ENCODE measurements around the gene TEX22.

DNA sequence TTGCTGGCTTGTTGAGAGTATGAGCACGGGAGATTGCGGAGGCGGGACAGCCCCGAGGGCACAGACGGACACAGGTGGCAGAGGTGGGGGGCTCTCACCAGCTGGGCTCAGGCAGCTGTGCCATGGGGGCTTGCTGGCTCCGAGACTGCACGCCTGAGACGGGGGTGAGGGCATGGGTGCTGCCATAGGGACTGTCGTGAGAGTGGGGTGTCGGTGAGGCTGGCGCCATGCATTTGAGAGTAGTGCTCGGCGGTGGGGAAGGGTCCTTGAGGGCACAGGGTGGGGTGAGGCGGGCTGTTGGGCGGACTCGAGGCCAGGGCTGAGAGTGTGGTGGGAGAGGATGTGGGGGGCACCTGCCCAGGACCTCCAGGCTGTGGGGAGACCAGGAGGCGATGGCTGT, 40.7 kb upstream of the TEX22 start:
- TF ChIP-seq, protein P1, sequence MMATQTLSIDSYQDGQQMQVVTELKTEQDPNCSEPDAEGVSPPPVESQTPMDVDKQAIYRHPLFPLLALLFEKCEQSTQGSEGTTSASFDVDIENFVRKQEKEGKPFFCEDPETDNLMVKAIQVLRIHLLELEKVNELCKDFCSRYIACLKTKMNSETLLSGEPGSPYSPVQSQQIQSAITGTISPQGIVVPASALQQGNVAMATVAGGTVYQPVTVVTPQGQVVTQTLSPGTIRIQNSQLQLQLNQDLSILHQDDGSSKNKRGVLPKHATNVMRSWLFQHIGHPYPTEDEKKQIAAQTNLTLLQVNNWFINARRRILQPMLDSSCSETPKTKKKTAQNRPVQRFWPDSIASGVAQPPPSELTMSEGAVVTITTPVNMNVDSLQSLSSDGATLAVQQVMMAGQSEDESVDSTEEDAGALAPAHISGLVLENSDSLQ (IDR thresholded peaks at IDR 0.05), result no peak
- TF ChIP-seq FOXM1 (IDR thresholded peaks at IDR 0.05; ENCODE audit: borderline replicate concordance) (no peak), FOXK2 (IDR thresholded peaks at IDR 0.05) (no peak), BHLHE40 (IDR thresholded peaks at IDR 0.05; ENCODE audit: borderline replicate concordance) (no peak), L3MBTL2 (conservative IDR thresholded peaks at IDR 0.05) (no peak), SP1 (IDR thresholded peaks at IDR 0.05) (no peak)
